Liver (tissue), 9 donors: ENCODE measurements around the gene IBA57. TPM values are rescaled to one million over a fixed set of nuclear protein-coding genes. Genes with fewer than 3 reads are reported as not detected.

Source experiments
- DNase-seq: peaks from one replicate; pipeline ENCODE4 v3.0.0-alpha.2; 2017; ENCODE audit warnings: low spot score
- H3K27ac ChIP-seq, 2 donors: one replicate each; pipeline ENCODE4 v1.7.0; 2013; ENCODE audit warnings: inconsistent platforms in 2 of 2, low read length in 2 of 2, control low read depth in 1 of 2, low read depth in 1 of 2, mild to moderate bottlenecking in 1 of 2
- H3K27me3 ChIP-seq, 4 donors: one replicate each; pipeline versions ENCODE4 v1.6.1 to v1.7.0; 2013; ENCODE audit warnings: low read length in 3 of 4, inconsistent platforms in 1 of 4, mild to moderate bottlenecking in 1 of 4, moderate library complexity in 1 of 4; ENCODE audit not compliant: control insufficient read depth in 4 of 4, insufficient read depth in 4 of 4
- H3K36me3 ChIP-seq, 4 donors: one replicate each; pipeline versions ENCODE4 v1.6.1 to v1.7.0; 2013; ENCODE audit warnings: low read length in 3 of 4, mild to moderate bottlenecking in 3 of 4, low read depth in 1 of 4, moderate library complexity in 1 of 4; ENCODE audit not compliant: control insufficient read depth in 4 of 4, insufficient read depth in 3 of 4
- H3K4me1 ChIP-seq, 4 donors: one replicate each; pipeline versions ENCODE4 v1.6.1 to v1.7.0; 2013; ENCODE audit warnings: low read length in 3 of 4, mild to moderate bottlenecking in 3 of 4, moderate library complexity in 1 of 4; ENCODE audit not compliant: control insufficient read depth in 4 of 4, insufficient read depth in 4 of 4
- H3K4me3 ChIP-seq, 3 donors: one replicate each; pipeline versions ENCODE4 v1.6.1 to v1.7.0; 2013; ENCODE audit warnings: low read length in 3 of 3, control low read depth in 1 of 3, low read depth in 1 of 3, mild to moderate bottlenecking in 1 of 3
- H3K9ac ChIP-seq, 2 donors: one replicate each; pipeline ENCODE4 v1.7.0; 2013; ENCODE audit warnings: low read length in 2 of 2, mild to moderate bottlenecking in 2 of 2, moderate library complexity in 2 of 2, control low read depth in 1 of 2, low read depth in 1 of 2
- H3K9me3 ChIP-seq, 4 donors: one replicate each; pipeline versions ENCODE4 v1.6.1 to v1.7.0; 2013; ENCODE audit warnings: low read length in 3 of 4; ENCODE audit not compliant: control insufficient read depth in 4 of 4
- ATF3 ChIP-seq: IDR thresholded peaks from 2 replicates; pipeline ENCODE4 v1.6.1; 2016; ENCODE audit warnings: antibody characterized with exemption
- EGR1 ChIP-seq, 2 donors: IDR thresholded peaks; 2 replicates each; pipeline ENCODE4 v1.6.1; 2016 to 2018; ENCODE audit warnings: antibody characterized with exemption in 2 of 2, low read depth in 2 of 2
- FOXA1 ChIP-seq: IDR thresholded peaks from 2 replicates; pipeline ENCODE4 v1.6.1; 2016; ENCODE audit warnings: antibody characterized with exemption
- FOXA2 ChIP-seq: IDR thresholded peaks from 2 replicates; pipeline ENCODE4 v1.6.1; 2016; ENCODE audit warnings: antibody characterized with exemption
- GABPA ChIP-seq, 2 donors: IDR thresholded peaks in 1 of 2; conservative IDR thresholded peaks in 1 of 2; 2 replicates each; pipeline ENCODE4 v1.6.1; 2016; ENCODE audit warnings: antibody characterized with exemption in 2 of 2, mild to moderate bottlenecking in 1 of 2, moderate library complexity in 1 of 2
- HNF4A ChIP-seq, 2 donors: conservative IDR thresholded peaks; 2 replicates each; pipeline ENCODE4 v1.6.1; 2016; ENCODE audit warnings: antibody characterized with exemption in 2 of 2, mild to moderate bottlenecking in 2 of 2
- HNF4G ChIP-seq: IDR thresholded peaks from 2 replicates; pipeline ENCODE4 v1.6.1; 2016; ENCODE audit warnings: antibody characterized with exemption
- JUND ChIP-seq, 2 donors: IDR thresholded peaks; 2 replicates each; pipeline ENCODE4 v1.6.1; 2016; ENCODE audit warnings: antibody characterized with exemption in 2 of 2
- MAX ChIP-seq: IDR thresholded peaks from 2 replicates; pipeline ENCODE4 v1.6.1; 2016; ENCODE audit warnings: antibody characterized with exemption
- RAD21 ChIP-seq, 2 donors: IDR thresholded peaks; 2 replicates each; pipeline ENCODE4 v1.6.1; 2016; ENCODE audit warnings: antibody characterized with exemption in 2 of 2, mild to moderate bottlenecking in 2 of 2
- RXRA ChIP-seq, 2 donors: IDR thresholded peaks; 2 replicates each; pipeline ENCODE4 v1.6.1; 2017 to 2018; ENCODE audit warnings: antibody characterized with exemption in 2 of 2, mild to moderate bottlenecking in 1 of 2
- SP1 ChIP-seq: IDR thresholded peaks from 2 replicates; pipeline ENCODE4 v1.6.1; 2018; ENCODE audit warnings: antibody characterized with exemption, mild to moderate bottlenecking
- TAF1 ChIP-seq: conservative IDR thresholded peaks from 2 replicates; pipeline ENCODE4 v1.6.1; 2016; ENCODE audit warnings: antibody characterized with exemption, mild to moderate bottlenecking
- YY1 ChIP-seq: IDR thresholded peaks from 2 replicates; pipeline ENCODE4 v1.6.1; 2016; ENCODE audit warnings: antibody characterized with exemption, mild to moderate bottlenecking
- ZBTB33 ChIP-seq: IDR thresholded peaks from 2 replicates; pipeline ENCODE4 v1.6.1; 2016; ENCODE audit warnings: antibody characterized with exemption
- WGBS: extraction: QIAGEN DNeasy Blood & Tissue Kit; methylation state at CpG from one replicate; pipeline ENCODE4 v1.1.7; 2013; 5-methylcytosine and 5-hydroxymethylcytosine counted together
- polyA plus RNA-seq, 2 donors: library from polyadenylated mRNA; stranded (reverse) in 1 of 2; unstranded in 1 of 2; fragments of 200-250 nt in 1 of 2; fragments of >200 nt in 1 of 2; fragmentation: Nextera tagmentation in 1 of 2; extraction: Ambion mirVana in 1 of 2; gene quantifications; one replicate each; pipeline versions ENCODE4 v1.2.1 to v1.2.3, GENCODE V29; 2013 to 2015
- total RNA-seq, 2 donors: library from RNA; depleted of rRNA; stranded (reverse); fragments of >200 nt; gene quantifications; one replicate each; pipeline ENCODE4 v1.2.3, GENCODE V29; 2014
- donor health status: healthy.
- donor health status: healthy.
- donor health status: healthy.
- donor health status: healthy.
- donor health status: healthy.

IBA57 gene
- total and polyA plus RNA-seq, 4 donors = 1.6 to 12.0 (median 8.4) TPM

GRCh38 chr1:228177721-228178710 lies 12.4 kb downstream of the IBA57 start:
- no peak overlapping the region for H3K27ac ChIP-seq
- no peak overlapping the region for H3K4me3 ChIP-seq
- 92% methylated on average over 12 of the region's 12 CpGs for WGBS
- H3K27me3 ChIP-seq = no peaks in the 10 kb centered on the region
- H3K4me1 ChIP-seq = no peaks in the 10 kb centered on the region
- no peak for DNase-seq
- peaks cover 0 to 7% (median 4%) of the 10 kb centered on the region in 4 donors for H3K36me3 ChIP-seq
- no peaks in the 10 kb centered on the region for H3K9me3 ChIP-seq
- TF ChIP-seq JUND (IDR thresholded peaks at IDR 0.05) (no peak), HNF4G (no peak), ZBTB33 (no peak), EGR1 (IDR thresholded peaks at IDR 0.05; ENCODE audit: low read depth in 2 of 2) (no peak), SP1 (no peak), TAF1 (no peak), ATF3 (no peak), GABPA (IDR thresholded peaks at IDR 0.05 in 1 of 2, conservative IDR thresholded peaks at IDR 0.05 in 1 of 2) (no peak), YY1 (no peak), MAX (no peak)
- no peak overlapping the region for H3K9ac ChIP-seq

GRCh38 chr1:228178737-228179684 lies 13.4 kb downstream of the IBA57 start:
- H3K4me3 ChIP-seq = no peak overlapping the region
- H3K9me3 ChIP-seq = no peaks in the 10 kb centered on the region
- no peak for TF ChIP-seq FOXA1
- TF ChIP-seq RXRA (IDR thresholded peaks at IDR 0.05) = no peak
- TF ChIP-seq FOXA2 = no peak
- TF ChIP-seq JUND (IDR thresholded peaks at IDR 0.05) = no peak
- TF ChIP-seq HNF4A (conservative IDR thresholded peaks at IDR 0.05) = no peak
- TF ChIP-seq ZBTB33 = no peak
- no peak for TF ChIP-seq RAD21 (IDR thresholded peaks at IDR 0.05)
- no peak for TF ChIP-seq EGR1 (IDR thresholded peaks at IDR 0.05; ENCODE audit: low read depth in 2 of 2)
- no peak overlapping the region for H3K27ac ChIP-seq
- no peak overlapping the region for H3K9ac ChIP-seq
- peaks cover 0 to 7% (median 4%) of the 10 kb centered on the region in 4 donors for H3K36me3 ChIP-seq
- DNase-seq = peak; percentile 81
- WGBS = 81% methylated on average over 12 of the region's 12 CpGs
- H3K27me3 ChIP-seq = no peaks in the 10 kb centered on the region
- no peaks in the 10 kb centered on the region for H3K4me1 ChIP-seq
